A549 (cell line): ENCODE results near the gene SLC35D2. TPM values are rescaled to one million over a fixed set of nuclear protein-coding genes. Genes with fewer than 3 reads are reported as not detected.

Experiments used
- ATAC-seq, 2 experiments: fragments of 200-7000 bp in 1 of 2; fragments of >200 bp in 1 of 2; cut with Nextera tagmentation in 1 of 2; cut with Tn5 transposase in 1 of 2; 3 replicates each; pipeline versions ENCODE4 v1.8.0 to v1.9.1; 2018 to 2020; ENCODE audit warnings: mild to moderate bottlenecking in 1 of 2, moderate library complexity in 1 of 2
- CTCF ChIA-PET: fragments of 300-600 bp; sonication (Branson Sonifier 250); formaldehyde crosslinking; extraction: SDS; loops from one replicate; lab custom pipeline; 2021; ENCODE audit warnings: antibody characterized with exemption, inconsistent platforms; lab: Yijun Ruan, JAX
- POLR2A ChIA-PET: fragments of 350-600 bp; formaldehyde crosslinking; extraction: SDS; loops from one replicate; lab custom pipeline; 2021; ENCODE audit warnings: antibody characterized with exemption, inconsistent platforms; lab: Yijun Ruan, JAX
- DNase-seq, 2 experiments: peaks; one replicate each; pipeline versions ENCODE4 v3.0.0 to v3.0.0-alpha.2; 2011 to 2016; ENCODE audit warnings: low read depth in 1 of 2, low spot score in 1 of 2
- FAIRE-seq: peaks from 2 replicates; lab custom pipeline; 2011; peaks lifted over from hg19 to GRCh38; lab: Jason Lieb, UNC
- H3K27ac ChIP-seq, 2 experiments: fragments of >200 bp; sonication (Bioruptor Twin); formaldehyde crosslinking; 3 replicates each; pipeline ENCODE4 v1.5.1; 2016 to 2017
- H3K4me1 ChIP-seq: fragments of >200 bp; sonication (Bioruptor Twin); formaldehyde crosslinking; 3 replicates; pipeline ENCODE4 v1.6.1; 2016
- H3K4me2 ChIP-seq: fragments of >200 bp; sonication (Bioruptor Twin); formaldehyde crosslinking; 3 replicates; pipeline ENCODE4 v1.6.1; 2016
- H3K4me3 ChIP-seq: fragments of >200 bp; sonication (Bioruptor Twin); formaldehyde crosslinking; 3 replicates; pipeline ENCODE4 v1.5.1; 2016
- H3K9me3 ChIP-seq: fragments of >200 bp; sonication (Bioruptor Twin); formaldehyde crosslinking; 3 replicates; pipeline ENCODE4 v1.6.1; 2016
- CBX8 ChIP-seq: fragments of 200-600 bp; sonication (generic); IDR thresholded peaks from 2 replicates; pipeline ENCODE4 v1.6.1; 2016
- CHD4 ChIP-seq: fragments of 200-600 bp; sonication (generic); IDR thresholded peaks from 2 replicates; pipeline ENCODE4 v1.6.1; 2016; ENCODE audit warnings: antibody characterized with exemption, mild to moderate bottlenecking, borderline replicate concordance
- ELK1 ChIP-seq: fragments of 150-350 bp; IDR thresholded peaks from 2 replicates; pipeline ENCODE4 v1.6.1; 2014; ENCODE audit warnings: low read depth, mild to moderate bottlenecking, low read length
- ESRRA ChIP-seq: fragments of 150-350 bp; IDR thresholded peaks from 2 replicates; pipeline ENCODE4 v1.6.1; 2014; ENCODE audit warnings: mild to moderate bottlenecking, low read length, borderline replicate concordance
- HES2 ChIP-seq: fragments of >200 bp; sonication (Bioruptor Twin); formaldehyde crosslinking; IDR thresholded peaks from 2 replicates; pipeline ENCODE4 v1.6.1; 2016
- HEYL ChIP-seq: fragments of 250-450 bp; sonication (Bioruptor Pico); IDR thresholded peaks from 2 replicates; pipeline ENCODE4 v1.8.0; 2021; ENCODE audit warnings: mild to moderate bottlenecking, moderate library complexity
- KDM1A ChIP-seq: fragments of 200-600 bp; sonication (generic); IDR thresholded peaks from 2 replicates; pipeline ENCODE4 v1.6.1; 2016; ENCODE audit warnings: low read depth, mild to moderate bottlenecking
- MAZ ChIP-seq: fragments of 150-350 bp; IDR thresholded peaks from 2 replicates; pipeline ENCODE4 v1.6.1; 2014; ENCODE audit warnings: antibody characterized with exemption, low read depth, low read length, borderline replicate concordance
- NR3C1 ChIP-seq: fragments of >200 bp; sonication (Bioruptor Twin); formaldehyde crosslinking; IDR thresholded peaks from 3 replicates; pipeline ENCODE4 v1.6.1; 2017
- PHF8 ChIP-seq: fragments of 200-600 bp; sonication (generic); IDR thresholded peaks from 2 replicates; pipeline ENCODE4 v1.6.1; 2016; ENCODE audit warnings: low read depth, mild to moderate bottlenecking, antibody characterized with exemption, moderate library complexity, borderline replicate concordance
- POLR2AphosphoS2 ChIP-seq: conservative IDR thresholded peaks from 2 replicates; pipeline ENCODE4 v1.6.1; 2012; ENCODE audit warnings: low read length, improper control_type of control experiment, inconsistent platforms
- RAD21 ChIP-seq, 2 experiments: fragments of >200 bp in 1 of 2; sonication (Bioruptor Twin) in 1 of 2; formaldehyde crosslinking in 1 of 2; IDR thresholded peaks in 1 of 2; conservative IDR thresholded peaks in 1 of 2; 2 replicates in 1 of 2; 3 replicates in 1 of 2; pipeline ENCODE4 v1.6.1; 2012 to 2018; ENCODE audit warnings: inconsistent platforms in 1 of 2
- RARB ChIP-seq: fragments of 250-450 bp; sonication (Bioruptor Pico); IDR thresholded peaks from 2 replicates; pipeline ENCODE4 v1.8.0; 2021; ENCODE audit warnings: mild to moderate bottlenecking, moderate library complexity
- SREBF2 ChIP-seq: fragments of 450-650 bp; IDR thresholded peaks from 2 replicates; pipeline ENCODE4 v1.6.1; 2014; ENCODE audit warnings: mild to moderate bottlenecking, moderate library complexity
- TFCP2L1 ChIP-seq: fragments of 250-450 bp; sonication (Bioruptor Pico); IDR thresholded peaks from 2 replicates; pipeline ENCODE4 v1.5.0; 2021; ENCODE audit warnings: mild to moderate bottlenecking
- ZNF302 ChIP-seq: fragments of 250-450 bp; sonication (Bioruptor Pico); IDR thresholded peaks from 2 replicates; pipeline ENCODE4 v1.9.0; 2021; ENCODE audit warnings: inconsistent platforms, mild to moderate bottlenecking, moderate library complexity
- ZSCAN20 ChIP-seq: fragments of 250-450 bp; sonication (Bioruptor Pico); IDR thresholded peaks from 2 replicates; pipeline ENCODE4 v1.8.0; 2022; ENCODE audit warnings: mild to moderate bottlenecking, moderate library complexity
- WGBS: methylation state at CpG from one replicate; pipeline ENCODE4 v1.1.6; 2017; ENCODE audit errors: missing lambda C conversion rate; 5-methylcytosine and 5-hydroxymethylcytosine counted together
- polyA plus RNA-seq, 4 experiments: library from polyadenylated mRNA; depleted of rRNA in 3 of 4; stranded (reverse); fragments of >200 nt; fragmentation: RNase III in 1 of 4; extraction: RNeasy Plus Mini Kit Qiagen cat#74134 plus additional on column Dnase treatment in 1 of 4; gene quantifications; 2 replicates in 3 of 4; 3 replicates in 1 of 4; pipeline ENCODE4 v1.2.3, GENCODE V29; 2011 to 2017
- TF ChIP-seq, protein P1 (sequence below): fragments of 250-450 bp; sonication (Bioruptor Pico); IDR thresholded peaks from 2 replicates; pipeline ENCODE4 v1.5.0; 2021; ENCODE audit warnings: mild to moderate bottlenecking, moderate library complexity, borderline replicate concordance
- TF ChIP-seq, protein P2 (sequence below): IDR thresholded peaks from 2 replicates; pipeline ENCODE4 v1.6.1; 2012

The SLC35D2 gene
- polyA plus RNA-seq, 2 of the 4 experiments (the other 2 are of a cell fraction) = 13.8 to 29.8 TPM

DNA sequence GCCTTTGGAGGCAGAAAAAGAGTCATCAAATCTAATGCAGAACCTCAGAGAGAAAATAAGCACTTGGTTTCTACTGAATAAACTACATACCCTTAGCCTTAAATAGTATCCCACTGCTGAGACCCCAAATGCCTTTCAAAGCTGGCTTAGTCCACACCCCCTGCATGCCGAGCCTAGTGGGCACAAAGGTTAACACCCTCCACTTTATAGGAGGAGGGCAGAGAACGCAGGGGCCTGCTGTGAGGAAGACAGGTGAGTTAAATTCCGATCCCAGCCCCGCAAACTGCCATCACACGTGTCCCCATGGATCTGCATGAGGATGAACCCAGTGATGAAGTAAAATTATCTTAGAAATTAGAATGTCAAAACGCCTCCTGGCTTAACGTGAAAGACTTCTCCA, 62.0 kb downstream of the SLC35D2 start (continued):
- TF ChIP-seq, protein P1, sequence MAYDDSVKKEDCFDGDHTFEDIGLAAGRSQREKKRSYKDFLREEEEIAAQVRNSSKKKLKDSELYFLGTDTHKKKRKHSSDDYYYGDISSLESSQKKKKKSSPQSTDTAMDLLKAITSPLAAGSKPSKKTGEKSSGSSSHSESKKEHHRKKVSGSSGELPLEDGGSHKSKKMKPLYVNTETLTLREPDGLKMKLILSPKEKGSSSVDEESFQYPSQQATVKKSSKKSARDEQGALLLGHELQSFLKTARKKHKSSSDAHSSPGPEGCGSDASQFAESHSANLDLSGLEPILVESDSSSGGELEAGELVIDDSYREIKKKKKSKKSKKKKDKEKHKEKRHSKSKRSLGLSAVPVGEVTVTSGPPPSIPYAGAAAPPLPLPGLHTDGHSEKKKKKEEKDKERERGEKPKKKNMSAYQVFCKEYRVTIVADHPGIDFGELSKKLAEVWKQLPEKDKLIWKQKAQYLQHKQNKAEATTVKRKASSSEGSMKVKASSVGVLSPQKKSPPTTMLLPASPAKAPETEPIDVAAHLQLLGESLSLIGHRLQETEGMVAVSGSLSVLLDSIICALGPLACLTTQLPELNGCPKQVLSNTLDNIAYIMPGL (CRISPR knock-in tag) = no peak
- TF ChIP-seq, all 56 proteins: peak for 0

DNA sequence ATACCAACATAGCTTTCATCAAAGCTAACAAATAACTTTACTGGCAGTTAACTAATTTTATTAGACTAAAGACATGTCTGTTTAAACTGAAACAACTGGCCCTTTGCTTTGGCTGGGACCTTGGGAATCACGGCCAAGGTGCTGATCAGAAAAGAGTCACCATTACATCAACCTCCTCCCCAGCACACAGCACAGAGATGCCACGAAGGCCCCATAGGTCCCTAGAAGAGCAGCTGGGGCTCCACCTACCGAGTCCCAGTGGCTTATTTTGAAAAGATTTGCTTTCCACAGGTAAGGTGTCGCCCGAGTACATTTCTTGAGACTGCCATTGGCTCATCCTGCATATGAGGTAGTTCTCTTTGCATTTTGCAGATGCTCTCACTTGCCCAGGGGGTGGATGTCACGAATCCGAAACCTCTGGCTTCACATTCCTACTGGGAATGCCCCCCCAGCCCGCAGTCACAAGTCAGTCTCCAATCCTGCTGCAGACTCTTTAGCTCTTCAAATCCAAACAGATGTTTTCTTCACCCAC, 62.7 kb downstream of the SLC35D2 start:
- ChIA-PET POLR2A (no interaction called here), CTCF (interaction anchor here (2.0 kb wide), 1 partner anchor 88 kb away, joined by 7 read pairs; no protein-coding TSS in a partner anchor)
- ATAC-seq (no peak), FAIRE-seq (no peak), DNase-seq (no peak)
- no peak overlapping the region for H3K27ac ChIP-seq
- H3K4me2 ChIP-seq = no peak overlapping the region
- WGBS = 88% methylated on average over 8 of the region's 8 CpGs
- H3K9me3 ChIP-seq = no peaks in the 10 kb centered on the region
- H3K4me1 ChIP-seq = no peaks in the 10 kb centered on the region; the same call in 2 of the 3 replicates
- no peak overlapping the region for H3K4me3 ChIP-seq
- TF ChIP-seq ELK1 = no peak
- TF ChIP-seq CBX8 = no peak
- no peak for TF ChIP-seq PHF8
- TF ChIP-seq, protein P1 (CRISPR knock-in tag) = no peak
- TF ChIP-seq POLR2AphosphoS2 = no peak

GRCh38 chr9:96318921-96319565, 64.5 kb downstream of the SLC35D2 start:
- H3K4me1 ChIP-seq = no peaks in the 10 kb centered on the region; the same call in 2 of the 3 replicates
- H3K4me3 ChIP-seq = no peak overlapping the region
- ATAC-seq = no peak
- ChIA-PET POLR2A (no interaction called here), CTCF (interaction anchor here (2.0 to 3.7 kb wide), 3 partner anchors 8 to 87 kb away, joined by 7 to 42 read pairs (median 30); no protein-coding TSS in a partner anchor)
- no peak for FAIRE-seq
- no peak overlapping the region for H3K27ac ChIP-seq
- WGBS = 73% methylated on average over 6 of the region's 6 CpGs
- no peaks in the 10 kb centered on the region; the same call in 2 of the 3 replicates for H3K9me3 ChIP-seq
- no peak for DNase-seq
- no peak overlapping the region for H3K4me2 ChIP-seq
- no peak for TF ChIP-seq CHD4
- no peak for TF ChIP-seq ESRRA
- no peak for TF ChIP-seq KDM1A
- no peak for TF ChIP-seq TFCP2L1
- TF ChIP-seq HEYL (CRISPR knock-in tag) = no peak
- TF ChIP-seq CBX8 = no peak
- no peak for TF ChIP-seq SREBF2
- no peak for TF ChIP-seq ZSCAN20
- no peak for TF ChIP-seq ZNF302 (CRISPR knock-in tag)
- no peak for TF ChIP-seq NR3C1
- TF ChIP-seq RAD21 (conservative IDR thresholded peaks at IDR 0.05 in 1 of 2, IDR thresholded peaks at IDR 0.05 in 1 of 2) = no peak
- TF ChIP-seq, protein P1 (CRISPR knock-in tag) = no peak
- no peak for TF ChIP-seq MAZ
- TF ChIP-seq, protein P2, sequence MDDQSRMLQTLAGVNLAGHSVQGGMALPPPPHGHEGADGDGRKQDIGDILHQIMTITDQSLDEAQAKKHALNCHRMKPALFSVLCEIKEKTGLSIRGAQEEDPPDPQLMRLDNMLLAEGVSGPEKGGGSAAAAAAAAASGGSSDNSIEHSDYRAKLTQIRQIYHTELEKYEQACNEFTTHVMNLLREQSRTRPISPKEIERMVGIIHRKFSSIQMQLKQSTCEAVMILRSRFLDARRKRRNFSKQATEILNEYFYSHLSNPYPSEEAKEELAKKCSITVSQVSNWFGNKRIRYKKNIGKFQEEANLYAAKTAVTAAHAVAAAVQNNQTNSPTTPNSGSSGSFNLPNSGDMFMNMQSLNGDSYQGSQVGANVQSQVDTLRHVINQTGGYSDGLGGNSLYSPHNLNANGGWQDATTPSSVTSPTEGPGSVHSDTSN = no peak
- no peak for TF ChIP-seq RARB (CRISPR knock-in tag)
- TF ChIP-seq HES2 = no peak
